GM12872 (cell line): ENCODE data around the gene SLMAP.

Experiments
- CTCF ChIP-seq: IDR thresholded peaks from 3 replicates; pipeline ENCODE4 v1.5.1; 2011; ENCODE audit warnings: low read depth, mild to moderate bottlenecking, low read length, moderate library complexity; ENCODE audit not compliant: insufficient read depth

The SLMAP gene

GRCh38 chr3:57768595-57768994, 12.5 kb downstream of the SLMAP start:
- no peak for TF ChIP-seq CTCF

GRCh38 chr3:57770009-57770827, 14.1 kb downstream of the SLMAP start:
- TF ChIP-seq CTCF: no peak

GRCh38 chr3:57772251-57772650, 16.1 kb downstream of the SLMAP start:
- TF ChIP-seq CTCF: no peak

GRCh38 chr3:57777774-57778173, 21.7 kb downstream of the SLMAP start:
- no peak for TF ChIP-seq CTCF

- no peak for TF ChIP-seq CTCF
Observed at GRCh38 chr3:57778494-57778893, 22.4 kb downstream of the SLMAP start.

GRCh38 chr3:57779666-57780065, 23.6 kb downstream of the SLMAP start:
- TF ChIP-seq CTCF: no peak

GRCh38 chr3:57783186-57784088, 27.3 kb downstream of the SLMAP start:
- no peak for TF ChIP-seq CTCF
